Body of pancreas (tissue), 4 donors: Measurements from ENCODE around the gene PLCB3.

ENCODE experiments used
- POLR2A ChIP-seq, 3 donors: fragments of 450-650 bp; IDR thresholded peaks; one replicate each; pipeline ENCODE4 v1.6.1; 2016; ENCODE audit warnings: antibody characterized with exemption in 3 of 3, mild to moderate bottlenecking in 2 of 3
- TF ChIP-seq, protein P1 (sequence below), 7 experiments: fragments of 450-650 bp in 4 of 7; fragments of 200-600 bp in 3 of 7; sonication (generic) in 3 of 7; IDR thresholded peaks; one replicate each; pipeline ENCODE4 v1.5.1; 2016 to 2019; ENCODE audit warnings: antibody characterized with exemption in 7 of 7

DNA sequence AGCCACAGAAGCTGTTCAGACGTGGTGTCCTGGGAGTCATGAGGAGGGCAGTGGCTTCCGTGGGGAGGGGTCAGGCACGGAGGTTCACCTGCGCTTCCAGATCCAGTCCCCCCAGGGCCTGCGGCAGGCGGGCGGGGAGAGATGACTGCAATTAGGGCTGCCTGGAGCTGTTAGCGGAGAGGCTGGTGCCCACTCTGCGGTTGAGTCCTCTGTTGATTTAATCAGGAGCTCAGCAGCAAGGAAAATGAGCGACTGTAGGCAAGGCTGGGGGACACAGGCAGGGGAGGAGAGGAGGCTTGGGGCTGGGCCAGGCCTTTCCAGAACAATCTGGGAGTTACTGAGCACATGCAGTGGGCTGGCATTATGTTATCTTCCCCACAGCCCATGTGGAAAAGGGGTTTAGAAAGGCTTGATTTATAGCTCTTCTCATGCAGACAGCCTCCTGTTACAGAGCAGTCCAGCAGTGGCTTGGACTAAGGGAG lies 13.1 kb downstream of the PLCB3 start:
- TF ChIP-seq, protein P1, sequence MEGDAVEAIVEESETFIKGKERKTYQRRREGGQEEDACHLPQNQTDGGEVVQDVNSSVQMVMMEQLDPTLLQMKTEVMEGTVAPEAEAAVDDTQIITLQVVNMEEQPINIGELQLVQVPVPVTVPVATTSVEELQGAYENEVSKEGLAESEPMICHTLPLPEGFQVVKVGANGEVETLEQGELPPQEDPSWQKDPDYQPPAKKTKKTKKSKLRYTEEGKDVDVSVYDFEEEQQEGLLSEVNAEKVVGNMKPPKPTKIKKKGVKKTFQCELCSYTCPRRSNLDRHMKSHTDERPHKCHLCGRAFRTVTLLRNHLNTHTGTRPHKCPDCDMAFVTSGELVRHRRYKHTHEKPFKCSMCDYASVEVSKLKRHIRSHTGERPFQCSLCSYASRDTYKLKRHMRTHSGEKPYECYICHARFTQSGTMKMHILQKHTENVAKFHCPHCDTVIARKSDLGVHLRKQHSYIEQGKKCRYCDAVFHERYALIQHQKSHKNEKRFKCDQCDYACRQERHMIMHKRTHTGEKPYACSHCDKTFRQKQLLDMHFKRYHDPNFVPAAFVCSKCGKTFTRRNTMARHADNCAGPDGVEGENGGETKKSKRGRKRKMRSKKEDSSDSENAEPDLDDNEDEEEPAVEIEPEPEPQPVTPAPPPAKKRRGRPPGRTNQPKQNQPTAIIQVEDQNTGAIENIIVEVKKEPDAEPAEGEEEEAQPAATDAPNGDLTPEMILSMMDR (IDR thresholded peaks at IDR 0.05): no peak
- TF ChIP-seq POLR2A (IDR thresholded peaks at IDR 0.05): no peak
